HG03432 (cell line): ENCODE results near the gene PAM.

Experiments
- ATAC-seq: cut with Tn5 transposase; IDR thresholded peaks from one replicate; pipeline ENCODE4 v1.9.1; 2021; ENCODE audit warnings: mild to moderate bottlenecking, moderate library complexity; ENCODE audit not compliant: unreplicated experiment

Gene PAM

DNA sequence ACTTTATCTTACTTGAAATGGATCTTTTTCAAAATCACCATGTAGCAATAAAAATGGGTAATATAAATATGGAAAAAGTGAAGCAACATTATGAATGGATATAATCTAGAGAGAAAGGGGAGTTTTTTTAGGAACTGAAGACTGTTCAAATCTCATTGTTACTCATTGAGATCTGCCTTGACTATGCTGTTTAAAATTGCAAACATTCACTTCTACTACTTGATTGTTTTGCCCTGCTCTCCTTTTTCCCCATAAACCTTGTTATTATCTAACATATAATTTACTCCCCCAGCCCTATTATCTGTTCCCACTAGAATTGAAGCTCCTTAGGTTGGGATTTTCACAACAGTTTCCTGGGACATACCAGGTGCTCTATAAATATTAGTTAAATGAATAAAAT lies 22.0 kb downstream of the PAM start:
- ATAC-seq, result no peak

DNA sequence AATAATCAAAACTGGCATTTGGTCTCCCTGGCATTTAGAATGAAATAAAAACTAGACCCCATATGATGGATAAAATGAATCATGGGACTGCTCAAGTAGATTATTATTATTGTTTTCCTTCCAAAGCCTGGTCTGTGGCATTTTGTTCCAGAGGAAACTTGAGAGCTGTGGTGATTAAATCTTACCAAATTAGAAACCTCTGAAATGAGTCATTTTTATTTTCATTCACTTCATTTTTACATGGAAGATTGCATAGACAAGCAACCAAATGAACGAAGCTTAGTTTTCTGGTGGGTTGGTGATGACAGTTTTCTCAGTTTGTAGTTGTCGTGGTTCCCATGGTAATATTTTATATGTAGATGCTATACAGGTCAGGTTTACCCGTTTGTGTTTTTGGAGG lies 23.4 kb downstream of the PAM start:
- ATAC-seq, result peak; percentile 56

DNA sequence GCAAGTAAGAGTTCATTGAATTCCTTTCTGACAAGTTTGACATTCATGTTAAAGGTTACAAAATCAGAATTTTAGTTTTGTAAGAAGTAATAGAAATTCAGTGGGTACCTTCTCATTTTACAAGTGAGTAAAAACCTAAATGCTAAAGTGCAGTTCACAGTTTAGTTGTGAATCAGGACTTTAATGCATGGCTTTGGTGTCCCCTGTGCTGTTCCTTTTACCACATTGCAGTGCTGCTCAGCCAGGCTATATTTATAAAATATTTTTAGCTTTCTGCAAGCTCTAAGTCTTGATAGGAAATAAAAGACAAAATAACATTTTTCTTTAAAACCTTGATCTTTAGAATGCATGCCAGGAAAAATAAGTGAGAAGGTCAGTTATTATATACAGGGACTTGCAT lies 26.3 kb downstream of the PAM start:
- no peak for ATAC-seq

DNA sequence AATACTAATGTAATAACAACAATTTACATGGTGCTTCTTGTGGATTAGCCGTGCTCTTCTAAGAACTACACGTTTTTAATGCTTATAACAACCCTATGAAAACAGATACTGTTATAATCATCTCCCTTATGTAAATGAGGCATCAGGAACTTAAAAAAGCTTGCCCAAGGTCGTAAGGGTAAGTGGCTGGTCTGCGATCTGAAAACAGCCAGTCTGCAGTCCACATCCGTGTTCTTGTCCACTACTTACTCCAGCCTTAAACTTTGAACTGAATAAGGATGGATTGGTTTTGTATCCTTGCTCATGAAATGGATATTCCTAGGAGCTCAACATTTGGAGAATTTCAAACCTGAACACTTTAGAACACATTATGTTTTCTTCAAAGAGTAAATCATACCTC lies 26.7 kb downstream of the PAM start:
- no peak for ATAC-seq

DNA sequence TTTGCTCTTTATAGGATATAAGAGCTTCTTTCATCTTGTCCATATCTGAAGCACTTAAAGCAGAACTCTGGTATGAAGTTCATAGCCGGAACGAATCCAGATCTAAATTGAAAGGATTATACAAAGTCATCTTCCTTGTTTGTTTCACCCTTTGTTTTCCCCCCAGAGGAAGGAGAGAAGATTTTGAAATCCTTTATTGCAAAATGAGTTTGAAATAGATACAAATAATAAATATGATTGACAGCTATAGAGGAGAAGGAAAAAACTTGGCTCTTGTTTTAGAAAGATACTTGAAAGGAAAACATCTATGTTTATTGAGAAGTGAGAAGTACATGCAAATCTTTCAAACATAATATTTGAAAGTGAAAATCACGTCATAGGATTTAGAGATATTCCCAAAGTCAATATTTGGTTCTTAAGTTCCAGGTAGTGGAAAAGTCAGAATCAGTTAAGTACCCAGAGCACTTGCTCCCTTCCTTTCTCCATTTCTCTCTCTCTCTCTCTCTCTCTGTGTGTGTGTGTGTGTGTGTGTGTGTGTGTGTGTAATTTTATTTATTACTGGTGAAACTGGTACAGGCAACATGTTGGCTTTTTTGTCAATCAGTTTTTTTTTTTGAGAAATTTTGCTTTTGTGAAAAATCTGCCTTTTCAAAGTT lies 27.2 kb downstream of the PAM start:
- ATAC-seq, result no peak

DNA sequence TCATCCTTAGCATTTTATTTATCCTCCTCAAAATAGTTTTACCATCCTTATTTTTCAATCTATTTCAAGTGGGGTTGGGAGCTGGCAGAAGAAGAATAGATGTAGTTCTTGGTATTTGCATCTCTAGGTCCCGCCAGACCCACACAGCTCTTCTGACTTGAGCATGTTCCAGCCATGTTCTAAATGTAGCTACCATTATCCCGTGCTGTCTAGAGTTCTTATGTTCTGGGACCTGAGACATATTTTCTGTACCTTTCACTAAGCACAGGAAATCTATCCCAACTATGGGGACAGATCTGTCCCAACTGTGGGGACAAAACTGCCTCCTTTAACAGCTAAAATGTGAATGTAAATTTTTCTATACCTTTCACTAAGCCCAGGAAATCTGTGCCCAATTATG lies 32.0 kb downstream of the PAM start:
- no peak for ATAC-seq

DNA sequence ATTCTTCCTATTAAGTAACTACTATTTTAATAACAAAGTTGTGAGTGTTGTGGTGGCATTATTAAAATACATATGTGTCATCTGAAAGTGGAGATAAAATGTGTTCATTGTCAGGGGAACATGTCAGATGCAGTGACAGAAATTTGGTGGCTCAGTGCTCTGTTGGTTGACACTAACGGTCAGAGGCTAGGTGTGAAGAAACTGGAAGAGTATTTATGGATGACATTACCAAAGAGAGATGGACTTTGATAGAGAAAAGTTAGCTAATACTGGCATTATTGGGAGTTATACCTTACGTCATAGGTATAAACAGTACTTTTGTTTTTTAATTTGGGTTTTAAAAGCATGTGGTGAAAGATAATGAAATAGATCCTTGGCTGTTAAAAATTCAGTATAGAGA lies 33.7 kb downstream of the PAM start:
- ATAC-seq, result no peak

DNA sequence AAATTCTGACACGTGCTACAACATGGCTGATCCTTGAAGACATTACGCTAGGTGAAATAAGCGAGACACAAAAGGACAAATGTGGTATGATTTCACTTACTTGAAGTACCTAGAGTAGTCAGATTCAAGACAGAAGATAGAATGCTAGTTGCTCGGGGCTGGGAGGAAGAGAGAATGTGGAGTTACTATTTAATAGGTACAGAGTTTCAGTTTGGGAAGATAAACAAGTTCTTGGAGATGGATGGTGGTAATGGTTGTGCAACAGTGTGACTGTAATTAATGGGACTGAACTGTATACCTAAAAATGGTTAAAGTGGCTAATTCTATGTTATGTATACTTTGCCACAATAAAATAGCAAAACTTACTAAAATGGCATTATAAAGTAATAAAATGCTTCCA lies 34.4 kb downstream of the PAM start:
- no peak for ATAC-seq

DNA sequence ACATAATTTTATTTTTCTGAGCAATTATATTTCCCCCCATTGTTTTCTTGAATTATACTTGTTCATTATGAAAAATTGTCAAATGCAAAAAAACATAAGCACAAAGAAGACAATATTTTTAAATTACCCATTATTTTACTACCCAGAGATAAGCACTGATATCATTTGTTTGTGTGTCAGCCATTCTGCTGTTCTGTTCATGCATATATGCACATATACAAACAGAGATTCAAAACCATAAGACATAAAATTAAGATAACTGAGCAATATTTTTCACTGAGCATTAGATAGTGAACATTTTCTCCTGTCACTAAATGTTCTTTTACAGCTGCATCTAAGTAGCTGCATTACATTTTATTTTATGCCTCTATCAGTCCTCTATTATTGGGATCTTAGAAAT lies 35.6 kb downstream of the PAM start:
- ATAC-seq, result no peak

DNA sequence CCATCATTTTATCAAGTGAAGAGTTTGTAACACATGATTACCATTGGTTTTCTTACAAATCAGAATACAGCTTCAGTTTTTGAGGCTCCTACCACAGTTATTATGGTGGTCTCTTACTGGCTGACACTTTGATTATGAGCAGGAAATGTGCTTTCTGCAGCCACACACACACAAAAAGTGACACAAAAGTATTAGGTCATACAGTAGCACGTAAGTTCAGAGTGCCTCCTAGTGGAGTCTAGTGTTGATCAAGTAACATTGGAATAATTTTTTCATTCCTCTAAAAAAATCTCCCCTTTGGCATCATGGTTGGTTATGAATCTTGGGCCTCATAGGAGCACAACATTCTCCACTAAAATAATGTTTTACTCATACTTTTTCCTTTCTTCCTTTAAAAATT lies 37.6 kb downstream of the PAM start:
- no peak for ATAC-seq

DNA sequence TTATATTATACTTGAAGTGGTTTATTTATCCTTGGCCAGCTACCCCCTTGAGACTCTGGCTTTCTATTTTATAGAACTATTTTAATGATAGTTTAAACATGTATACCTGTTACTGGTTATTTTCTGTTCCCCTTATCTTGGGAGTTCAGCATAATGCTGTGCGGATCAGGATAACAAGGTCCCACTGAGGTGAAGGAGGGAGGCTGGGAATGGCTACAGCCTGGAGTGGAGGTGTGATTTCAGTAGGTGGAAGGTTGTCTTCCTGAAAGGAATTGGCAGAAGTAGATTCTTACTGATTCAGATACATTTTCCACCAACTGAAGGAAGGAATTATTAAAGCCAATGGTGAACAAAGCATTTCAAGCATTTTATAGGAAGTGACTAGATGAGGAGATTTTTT lies 38.9 kb downstream of the PAM start:
- ATAC-seq, result no peak

DNA sequence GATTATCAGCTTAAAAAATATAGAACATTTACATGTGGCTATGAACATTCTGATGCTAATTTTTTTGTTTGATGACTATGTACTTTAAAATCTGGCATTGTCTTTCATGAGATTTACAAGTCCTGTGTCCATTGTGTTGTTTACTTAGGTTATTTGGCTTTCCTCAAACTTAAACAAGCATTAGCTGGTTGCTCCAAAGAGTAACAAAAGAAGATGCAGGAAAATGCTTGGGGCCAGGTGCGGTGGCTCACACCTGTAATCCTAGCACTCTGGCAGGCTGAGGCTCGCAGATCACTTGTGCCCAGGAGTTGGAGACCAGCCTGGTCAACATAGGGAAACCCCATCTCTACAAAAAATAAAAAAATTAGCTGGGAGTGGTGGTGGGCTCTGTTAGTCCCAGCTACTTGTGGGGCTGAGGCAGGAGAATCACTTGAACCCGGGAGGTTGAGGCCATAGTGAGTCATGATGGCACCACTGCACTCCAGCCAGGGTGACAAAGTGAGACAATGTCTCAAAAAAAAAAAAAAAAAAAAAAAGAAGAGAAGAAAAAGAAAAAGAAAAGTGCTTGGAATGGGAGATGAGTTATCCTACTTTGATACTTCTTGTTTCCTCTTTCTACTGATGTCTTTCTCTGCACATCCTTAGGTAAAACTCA lies 39.7 kb downstream of the PAM start:
- no peak for ATAC-seq

DNA sequence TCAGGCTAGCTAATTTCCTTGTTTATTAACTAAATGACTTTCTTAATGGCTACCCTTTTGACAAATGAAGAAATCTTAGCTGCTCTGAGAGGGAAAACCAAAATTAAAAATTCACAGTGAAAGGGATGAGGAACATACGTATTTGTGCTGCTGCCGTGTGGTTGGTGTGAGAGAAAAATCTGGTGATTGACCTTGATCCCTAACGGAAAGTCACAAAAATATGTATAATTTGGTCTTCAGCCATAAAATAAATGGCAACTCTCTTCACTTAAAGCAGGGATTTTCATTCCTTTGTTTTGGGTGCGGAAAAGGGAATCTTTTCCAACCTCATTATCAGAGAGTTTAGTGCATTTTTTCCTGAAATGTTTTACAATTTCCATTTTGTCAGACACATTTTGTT lies 40.4 kb downstream of the PAM start:
- ATAC-seq, result no peak

DNA sequence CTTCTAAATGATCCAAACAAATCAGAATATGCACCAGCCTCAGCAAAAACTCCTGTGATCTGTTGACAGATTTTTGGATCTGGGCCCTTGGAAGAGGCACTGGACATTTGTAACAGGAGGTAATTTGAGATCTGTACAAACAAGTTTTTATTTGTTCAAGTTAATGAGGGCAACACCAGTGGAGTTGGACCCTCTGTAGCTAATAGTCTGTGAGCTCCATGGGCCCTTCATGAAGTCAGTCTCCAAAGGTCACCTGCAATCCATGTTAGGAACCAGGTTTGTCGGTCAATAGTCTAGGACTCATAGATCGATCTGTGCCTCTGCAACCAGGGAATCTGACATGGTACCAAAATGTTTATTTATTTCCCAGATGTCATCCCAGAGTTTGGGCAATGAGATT lies 40.9 kb downstream of the PAM start:
- ATAC-seq, result no peak

DNA sequence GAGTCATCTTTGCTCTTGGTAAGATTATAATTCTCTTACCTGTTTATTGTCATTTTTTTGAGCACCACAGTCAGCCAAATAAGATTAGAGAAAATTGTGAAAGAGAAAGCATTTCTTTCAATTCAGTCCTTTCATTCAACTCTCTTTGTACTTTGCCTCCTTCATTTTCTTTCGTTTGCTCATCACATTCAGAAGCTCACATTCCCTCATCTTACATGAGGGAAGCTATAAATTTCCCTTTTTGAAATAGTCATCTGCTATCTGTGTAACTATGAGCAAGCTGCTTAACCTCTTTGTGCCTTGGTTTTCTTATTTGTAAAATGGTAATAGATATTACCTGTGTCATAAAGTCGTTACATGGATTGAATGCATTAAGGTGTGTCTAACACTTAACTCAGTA lies 41.4 kb downstream of the PAM start:
- no peak for ATAC-seq

DNA sequence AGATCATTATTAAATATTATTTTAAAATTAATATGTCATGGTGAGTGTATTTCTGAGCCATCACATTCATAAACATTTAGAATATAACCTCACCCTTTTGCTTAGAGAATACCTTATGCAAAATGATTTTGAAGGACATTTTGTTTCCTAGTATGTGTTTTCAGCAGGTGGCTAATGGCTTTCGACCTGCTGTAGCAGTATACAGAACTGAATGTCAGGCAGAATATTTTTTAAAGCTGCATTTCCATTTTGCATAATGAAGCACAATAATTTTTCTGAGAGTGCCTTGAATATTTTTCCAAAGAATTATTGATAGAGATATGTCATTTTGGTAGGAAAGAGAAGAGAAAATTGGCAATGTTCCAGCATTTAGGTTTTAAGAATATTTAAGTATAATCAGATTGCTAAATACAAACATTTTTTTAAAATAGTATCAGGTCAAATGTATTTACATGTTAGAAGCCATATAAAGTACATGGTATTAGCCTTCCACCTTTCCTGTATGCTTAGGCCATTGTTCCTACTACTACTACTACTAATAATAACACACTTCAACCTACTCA lies 42.3 kb downstream of the PAM start:
- ATAC-seq, result no peak

DNA sequence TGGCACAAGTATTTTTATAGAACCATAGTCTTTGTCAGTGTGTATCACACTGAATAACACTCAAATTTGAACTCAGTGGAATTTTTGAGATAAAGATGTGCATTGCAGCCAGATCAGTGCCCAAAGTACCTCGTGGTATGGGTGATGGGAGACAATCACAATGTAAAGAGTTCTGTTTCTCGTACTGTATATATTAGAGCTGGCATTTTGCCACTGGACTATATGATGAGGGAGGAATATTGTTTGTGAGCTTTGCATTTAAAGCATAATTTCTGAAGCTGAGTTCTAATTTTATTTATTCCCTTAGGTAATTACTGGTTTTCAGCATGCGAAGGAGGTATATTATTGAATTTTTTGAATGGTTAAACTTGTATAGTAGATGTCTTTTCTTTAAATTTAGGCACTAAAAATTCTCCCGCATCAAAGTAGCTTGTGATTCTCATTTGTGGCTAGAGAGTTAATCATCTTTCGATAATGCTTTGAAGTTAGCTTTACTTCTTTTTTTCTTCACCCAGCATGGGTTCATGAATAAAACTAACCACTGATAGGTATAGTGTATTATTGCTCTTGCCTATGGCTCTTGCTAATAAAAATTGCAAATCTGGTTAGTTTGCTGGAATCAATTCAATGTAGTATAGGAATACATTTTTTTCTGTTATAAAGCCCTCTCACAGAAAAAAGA lies 43.1 kb downstream of the PAM start:
- no peak for ATAC-seq

DNA sequence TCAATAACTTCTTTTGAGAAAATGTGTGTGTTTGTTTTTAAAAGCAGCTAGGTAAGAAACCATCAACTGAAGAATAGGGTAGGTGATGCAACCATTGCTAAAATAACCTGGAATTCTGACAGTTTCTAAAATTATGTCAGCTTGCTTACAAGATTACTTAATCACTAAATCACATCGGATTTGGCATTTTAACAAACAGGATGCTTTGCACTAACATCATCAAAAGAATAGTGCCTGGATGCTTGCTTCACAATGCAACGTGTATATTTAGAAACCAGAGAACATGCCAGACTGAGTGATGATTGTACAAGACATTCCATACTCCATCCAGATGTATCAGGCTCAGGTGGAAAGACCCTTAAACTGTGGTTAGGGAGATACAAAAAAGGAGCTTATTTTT lies 43.9 kb downstream of the PAM start:
- ATAC-seq, result no peak

DNA sequence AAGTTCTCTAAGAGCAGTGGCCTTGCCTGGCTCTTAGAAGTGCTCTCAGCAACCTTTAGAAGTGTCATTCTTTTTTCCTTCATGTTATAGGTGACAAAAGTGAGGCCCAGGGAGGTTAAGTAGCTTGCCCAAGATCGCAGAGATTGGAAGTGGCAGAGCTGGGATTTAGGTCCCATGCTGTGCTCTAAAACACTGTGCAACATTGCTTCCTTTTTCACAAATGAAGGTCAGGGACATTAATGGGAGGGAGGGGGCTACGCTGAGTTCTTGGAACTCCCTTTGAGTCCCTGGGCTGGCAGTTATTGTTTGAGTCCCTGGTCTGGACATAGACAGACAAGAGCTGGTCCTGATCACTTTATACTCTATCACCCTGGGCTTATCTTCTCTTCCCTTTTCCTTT lies 45.3 kb downstream of the PAM start:
- no peak for ATAC-seq

DNA sequence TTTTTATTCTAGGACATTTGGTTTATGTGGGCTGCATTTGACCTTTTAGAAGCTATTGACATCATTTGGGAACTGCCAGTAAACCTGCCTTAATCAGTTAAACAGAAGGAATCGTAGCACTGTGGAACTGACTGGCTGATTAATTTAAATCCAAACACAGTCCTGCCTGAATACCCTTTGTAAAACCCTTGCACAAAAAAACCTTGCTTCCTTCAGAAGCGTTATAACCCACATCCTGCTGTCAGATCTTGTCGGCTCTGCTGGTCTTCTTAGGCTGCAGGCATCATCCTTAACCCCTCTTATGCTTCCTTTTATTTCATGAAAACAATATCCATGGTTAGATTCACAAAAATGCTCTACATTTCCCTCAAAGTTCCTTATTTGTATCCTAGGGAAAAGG lies 46.3 kb downstream of the PAM start:
- ATAC-seq, result peak; percentile 73

DNA sequence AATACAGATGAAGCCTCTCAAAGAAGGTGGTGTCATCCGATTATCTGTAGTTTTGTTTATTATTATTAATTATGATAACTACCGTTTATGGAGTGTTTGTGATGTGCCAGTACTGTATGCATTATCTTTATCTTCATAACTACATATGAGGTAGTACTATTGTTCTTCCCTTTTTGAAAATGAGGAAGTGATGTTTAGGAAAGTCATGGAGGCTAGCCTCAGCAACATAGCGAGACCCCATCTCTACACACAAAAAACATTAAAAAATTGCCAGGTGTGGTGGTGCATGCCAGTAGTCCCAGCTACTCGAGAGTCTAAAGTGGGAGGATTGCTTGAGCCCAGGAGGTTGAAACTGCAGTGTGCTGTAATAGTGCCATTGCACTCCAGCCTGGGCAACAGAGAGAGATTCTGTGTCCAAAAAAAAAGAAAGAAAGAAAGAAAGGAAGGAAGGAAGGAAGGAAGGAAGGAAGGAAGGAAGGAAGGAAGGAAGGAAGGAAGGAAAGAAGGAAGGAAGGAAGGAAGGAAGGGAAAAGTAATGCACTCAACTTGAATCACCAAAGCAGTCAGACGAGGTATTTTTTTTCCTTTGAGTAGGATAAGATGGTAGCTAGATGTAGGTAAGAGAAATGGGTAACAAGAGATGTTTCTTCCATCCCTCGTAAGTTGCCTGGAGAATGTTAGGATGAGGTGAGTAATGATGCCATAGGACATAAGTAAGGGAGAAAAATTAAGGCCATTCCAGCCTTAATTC lies 47.8 kb downstream of the PAM start:
- ATAC-seq, result no peak
